HK-2 (cell line): Measurements from ENCODE around the gene SH3RF1.
"Not testable (repeated sequence)": the region's sequence is repeated elsewhere in the genome, so short reads cannot be mapped to it uniquely, and the experiment has no call there.

Source experiments
- DNase-seq: peaks from one replicate; pipeline ENCODE4 v3.0.0-alpha.2; 2018; ENCODE audit not compliant: unreplicated experiment

The SH3RF1 gene

DNA sequence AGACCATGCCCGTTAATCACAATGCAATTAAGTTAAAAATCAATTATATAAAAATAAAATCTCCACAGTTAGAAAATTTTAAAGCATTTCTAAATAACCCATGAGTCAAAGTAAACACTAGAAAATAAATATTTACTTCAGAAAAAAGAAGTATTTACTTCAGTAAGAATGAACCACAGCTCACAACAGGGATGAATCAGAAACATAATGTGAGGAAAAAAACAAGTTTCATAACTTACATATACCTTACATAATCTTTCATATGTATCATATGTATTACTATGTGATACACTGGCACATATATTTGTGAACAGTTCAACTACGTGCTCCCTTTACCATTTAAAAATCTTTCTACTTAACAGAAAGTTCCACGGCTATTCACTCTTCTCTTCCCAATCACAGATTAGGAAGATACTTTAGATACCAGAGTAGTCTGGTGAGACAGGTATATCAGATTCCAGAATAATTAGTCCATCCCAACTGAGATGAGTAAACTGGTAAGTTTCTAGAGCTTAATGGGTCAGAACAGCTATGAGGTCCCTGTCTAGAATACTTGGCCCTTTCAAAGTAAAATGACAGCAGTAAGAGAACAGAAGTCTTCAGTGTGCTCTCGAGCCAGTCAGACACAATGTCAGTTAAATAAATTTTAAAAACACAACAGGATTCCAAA, 70.3 kb downstream of the SH3RF1 start:
- no peak for DNase-seq

DNA sequence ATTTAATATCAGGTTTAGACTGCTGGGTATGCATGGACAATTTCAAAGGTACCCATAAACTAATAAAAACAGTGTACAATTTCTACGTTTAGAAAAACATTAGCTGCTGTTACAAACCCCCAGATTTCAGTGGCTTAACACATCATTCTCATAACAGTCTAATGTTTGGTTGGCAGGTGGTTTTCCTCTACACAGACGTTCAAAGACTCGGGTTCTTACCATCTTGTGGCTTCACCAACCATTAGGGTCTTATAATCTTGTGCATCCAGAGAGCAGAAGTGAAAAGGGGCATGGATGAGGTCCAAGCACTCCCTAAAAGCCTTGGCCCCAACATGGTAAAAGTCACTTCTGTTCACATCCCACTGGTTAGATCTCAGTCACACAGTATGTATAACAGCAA, 71.6 kb downstream of the SH3RF1 start:
- no peak for DNase-seq

DNA sequence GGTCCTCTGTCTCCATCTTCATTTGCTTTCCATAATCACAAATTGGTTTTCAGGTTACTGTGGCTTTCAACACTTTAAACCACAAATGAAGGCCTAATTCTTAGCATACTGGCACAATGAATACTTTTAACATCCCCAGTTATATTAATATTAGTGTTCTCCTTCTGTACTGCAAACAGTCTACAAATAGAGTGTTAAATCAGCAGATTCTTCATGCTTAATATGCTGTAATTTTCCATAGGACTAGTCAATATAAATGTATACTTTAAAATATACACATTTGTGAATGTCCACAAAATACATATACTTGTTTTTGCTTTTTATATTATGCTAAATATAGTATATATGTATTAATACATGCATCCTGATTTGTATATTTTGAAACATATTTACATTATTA, 72.6 kb downstream of the SH3RF1 start:
- no peak for DNase-seq

DNA sequence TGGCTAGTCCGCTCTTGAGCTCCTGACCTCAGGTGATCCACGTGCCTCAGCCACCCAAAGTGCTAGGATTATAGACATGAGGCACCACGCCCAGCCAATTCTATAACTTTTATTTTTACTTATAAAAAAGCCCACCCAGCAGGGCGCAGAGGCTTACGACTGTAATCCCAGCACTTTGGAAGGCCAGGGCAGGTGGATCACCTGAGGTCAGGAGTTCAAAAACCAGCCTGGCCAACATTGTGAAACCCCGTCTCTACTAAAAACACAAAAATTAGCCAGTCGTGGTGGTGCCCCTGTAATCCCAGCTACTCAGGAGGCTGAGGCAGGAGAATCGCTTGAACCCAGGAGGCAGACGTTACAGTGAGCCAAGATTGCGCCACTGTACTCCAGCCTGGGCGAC, 73.5 kb downstream of the SH3RF1 start:
- DNase-seq: not testable (repeated sequence)

DNA sequence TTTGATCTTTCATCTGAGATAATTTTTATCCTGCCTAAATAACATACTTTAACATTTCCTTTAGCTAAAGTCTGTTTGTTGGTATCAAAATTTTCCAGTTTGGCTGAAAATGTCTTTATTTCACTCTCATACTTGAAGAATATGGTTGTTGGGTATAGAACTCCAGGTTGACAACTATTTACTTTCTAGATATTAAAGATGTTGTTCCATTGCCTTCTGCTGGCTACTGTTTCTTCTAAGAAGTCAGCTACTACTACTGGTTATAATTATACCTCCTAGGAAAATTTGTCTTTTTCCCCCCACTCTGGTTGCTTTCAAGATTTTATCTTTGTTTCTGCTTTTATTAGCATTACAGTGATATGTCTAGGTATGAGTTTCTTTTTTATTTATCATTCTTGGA, 75.7 kb downstream of the SH3RF1 start:
- no peak for DNase-seq

DNA sequence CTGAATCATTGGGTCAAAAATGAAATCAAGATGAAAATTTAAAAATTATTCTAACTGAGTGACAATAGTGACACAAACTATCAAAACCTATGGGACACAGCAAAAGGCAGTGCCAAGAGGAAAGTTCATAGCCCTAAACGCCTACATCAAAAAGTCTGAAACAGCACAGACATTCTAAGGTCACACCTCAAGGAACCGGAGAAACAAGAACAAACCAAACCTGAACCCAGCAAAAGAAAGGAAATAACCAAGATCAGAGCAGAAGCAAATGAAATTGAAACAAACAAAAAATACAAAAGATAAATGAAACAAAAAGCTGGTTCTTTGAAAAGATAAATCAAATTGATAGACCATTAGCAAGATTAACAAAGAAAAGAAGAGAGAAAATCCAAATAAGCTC, 80.8 kb downstream of the SH3RF1 start:
- not testable (repeated sequence) for DNase-seq

DNA sequence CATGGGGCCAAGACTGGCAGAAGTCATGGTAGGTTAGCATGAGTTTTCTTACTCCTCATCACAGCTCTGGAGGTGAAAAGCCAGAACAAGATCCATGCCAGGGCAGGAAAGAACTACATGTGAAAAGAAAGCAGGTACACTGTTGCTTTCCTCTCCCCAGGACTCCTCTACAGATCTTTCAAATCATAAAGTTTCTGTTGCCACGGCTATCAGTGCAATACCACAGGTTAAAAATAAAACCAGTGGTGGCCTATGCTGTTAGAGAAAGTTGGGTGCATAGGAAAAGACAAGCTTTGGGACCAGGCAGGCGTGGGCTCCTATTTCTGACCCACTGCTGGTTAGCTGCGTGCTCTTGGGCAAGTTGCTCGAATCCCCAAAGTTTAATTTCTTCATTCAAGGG, 81.4 kb downstream of the SH3RF1 start:
- DNase-seq: no peak

DNA sequence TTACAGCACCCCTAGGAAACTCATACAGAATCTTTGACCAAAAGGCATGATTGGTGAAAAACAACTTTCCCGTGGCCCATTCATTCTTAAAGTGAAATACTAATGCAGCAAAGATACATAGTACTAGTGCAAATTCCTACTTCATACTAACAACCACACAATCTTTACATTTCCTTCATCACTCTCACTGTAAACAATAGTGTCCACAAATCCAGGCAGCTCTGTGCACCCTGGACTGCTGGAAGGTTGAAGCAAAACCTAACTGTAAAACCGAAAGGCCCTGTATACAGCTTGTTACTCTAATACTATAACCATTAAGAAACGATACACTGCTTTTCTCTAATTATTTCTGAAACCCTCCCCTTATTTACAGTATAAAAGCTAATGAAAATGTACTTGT, 82.6 kb downstream of the SH3RF1 start:
- DNase-seq: no peak

DNA sequence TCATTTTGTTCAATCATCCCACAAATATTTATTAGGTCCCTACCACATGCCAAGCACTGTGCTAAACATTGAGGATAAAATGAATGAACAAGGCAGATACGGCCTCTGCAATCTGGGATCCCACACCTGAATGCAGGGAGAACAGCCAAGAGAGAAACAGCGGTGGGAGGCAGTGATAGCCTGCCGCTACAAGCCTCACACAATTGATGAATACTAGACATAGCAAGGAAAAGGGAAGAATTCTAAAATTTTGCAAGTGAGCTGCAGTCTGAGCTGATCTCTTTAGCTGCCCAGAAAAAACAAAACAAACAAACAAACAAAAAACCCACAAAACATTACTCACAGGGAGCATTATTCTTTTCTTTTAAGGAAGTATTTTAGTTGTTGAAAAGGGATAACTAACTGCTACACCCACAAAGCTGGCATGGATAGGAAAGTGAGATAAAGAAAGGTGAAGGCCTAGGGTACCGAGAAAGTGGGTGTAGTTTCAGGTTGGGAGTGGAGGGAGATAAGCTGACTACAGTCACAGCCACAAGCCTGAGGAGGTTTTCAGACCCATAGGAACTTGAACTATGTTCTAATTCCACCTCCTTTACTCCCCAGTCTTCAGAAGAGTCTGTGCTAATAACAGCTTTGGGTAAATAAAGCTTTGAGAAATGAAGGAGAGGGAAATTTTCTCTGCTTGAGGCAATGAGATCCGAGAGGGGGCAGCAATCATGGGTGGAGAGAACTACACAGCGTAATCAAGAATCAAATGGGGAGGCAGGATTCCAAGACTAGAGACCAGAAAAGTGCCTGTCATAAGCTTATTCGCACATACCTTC, 85.4 kb downstream of the SH3RF1 start:
- DNase-seq: no peak

DNA sequence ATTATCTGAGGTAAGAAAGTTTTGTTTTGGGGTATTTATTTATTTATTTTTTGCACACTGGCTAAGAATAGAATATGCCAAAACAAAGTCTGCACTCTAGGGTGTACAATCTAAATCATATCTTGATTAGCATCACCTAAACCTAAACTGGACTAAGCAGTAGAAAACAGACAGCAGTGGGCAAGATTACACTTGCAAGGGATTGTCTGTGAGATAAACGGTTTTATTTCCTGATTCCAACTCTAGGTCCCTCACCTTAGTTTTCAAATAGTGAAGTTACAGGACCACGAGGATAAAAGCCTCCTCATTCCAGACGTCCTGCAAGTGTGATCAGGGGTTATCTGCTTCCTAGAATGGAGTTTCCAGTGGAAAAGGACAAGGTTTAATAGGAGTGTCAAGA, 86.1 kb downstream of the SH3RF1 start:
- no peak for DNase-seq

DNA sequence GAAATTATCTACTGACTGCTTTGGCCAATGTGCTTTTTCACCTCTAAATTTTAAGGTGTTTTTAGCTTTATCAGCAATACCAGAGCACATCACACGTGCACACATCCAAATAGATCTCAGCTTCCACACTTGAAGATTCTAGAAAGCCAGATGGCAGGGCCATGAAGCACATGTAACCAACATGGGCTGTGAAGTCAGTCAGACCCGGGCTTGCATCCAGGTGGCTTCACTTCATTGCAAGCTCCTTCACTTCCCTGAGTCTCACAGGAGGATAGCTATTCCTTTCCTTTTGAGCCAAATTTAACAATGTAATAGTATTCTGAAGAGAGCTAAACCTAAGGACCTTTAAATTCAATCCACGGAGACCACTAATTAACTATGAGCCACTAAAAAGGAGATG, 86.5 kb downstream of the SH3RF1 start:
- no peak for DNase-seq

DNA sequence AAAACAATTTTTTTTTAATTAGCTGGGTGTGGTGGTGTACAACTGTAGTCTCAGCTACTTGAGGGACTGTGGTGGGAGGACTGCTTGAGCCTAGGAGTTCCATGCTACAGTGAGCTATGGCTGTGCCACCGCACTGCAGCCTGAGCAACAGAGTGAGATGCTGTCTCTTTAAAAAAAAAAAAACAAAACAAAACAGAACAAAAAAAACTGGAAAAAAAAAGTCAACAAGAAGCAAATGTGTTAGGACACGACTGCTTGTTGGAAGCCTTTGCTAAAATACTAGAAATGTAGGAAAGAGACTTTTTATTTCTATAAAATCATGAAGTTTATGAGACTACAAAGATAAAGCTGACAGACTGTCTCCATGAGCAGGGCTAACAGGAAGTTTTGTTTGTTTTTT, 87.2 kb downstream of the SH3RF1 start:
- DNase-seq: no peak

DNA sequence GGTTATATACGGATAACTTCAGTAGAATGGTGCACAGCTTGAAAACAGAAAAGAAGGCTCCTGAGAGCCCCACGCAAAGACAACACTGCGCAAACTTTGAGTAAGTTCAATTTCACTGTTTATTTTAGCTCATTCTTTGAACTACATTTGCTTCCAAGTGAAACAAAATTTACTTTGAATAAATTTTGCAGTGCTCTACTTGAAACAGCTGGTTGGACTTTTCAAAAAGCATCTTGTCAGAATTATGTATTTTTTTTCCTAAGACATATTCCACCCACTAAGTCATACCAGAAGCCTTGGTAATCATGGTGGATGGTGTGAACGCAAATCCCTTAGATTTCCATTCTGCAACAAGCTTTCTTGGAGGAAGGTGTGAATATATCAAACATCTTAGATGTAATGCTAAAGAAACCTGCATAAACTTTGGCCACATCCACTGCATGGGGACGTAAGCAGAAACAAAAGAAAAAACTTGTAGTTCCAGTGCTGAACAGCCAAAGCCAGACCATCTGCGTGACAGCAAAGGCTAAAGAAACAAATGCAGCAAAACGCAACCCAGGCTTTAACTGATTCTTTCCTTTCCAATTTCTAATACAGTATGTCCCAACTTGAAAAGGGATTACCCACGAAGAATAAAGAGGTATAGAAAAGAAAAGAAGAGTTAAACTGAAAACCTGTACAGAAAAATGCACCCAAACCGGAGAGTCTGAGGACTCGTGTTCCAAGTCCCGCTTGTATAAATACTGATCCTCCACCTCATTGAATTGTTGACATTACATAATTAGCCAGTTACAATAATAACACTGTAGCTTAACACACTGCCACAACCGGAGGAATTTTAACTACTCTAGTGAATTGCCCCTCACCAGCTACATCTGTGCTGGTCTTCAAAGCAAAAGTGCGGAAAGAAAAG, 90.9 kb downstream of the SH3RF1 start:
- DNase-seq: no peak

DNA sequence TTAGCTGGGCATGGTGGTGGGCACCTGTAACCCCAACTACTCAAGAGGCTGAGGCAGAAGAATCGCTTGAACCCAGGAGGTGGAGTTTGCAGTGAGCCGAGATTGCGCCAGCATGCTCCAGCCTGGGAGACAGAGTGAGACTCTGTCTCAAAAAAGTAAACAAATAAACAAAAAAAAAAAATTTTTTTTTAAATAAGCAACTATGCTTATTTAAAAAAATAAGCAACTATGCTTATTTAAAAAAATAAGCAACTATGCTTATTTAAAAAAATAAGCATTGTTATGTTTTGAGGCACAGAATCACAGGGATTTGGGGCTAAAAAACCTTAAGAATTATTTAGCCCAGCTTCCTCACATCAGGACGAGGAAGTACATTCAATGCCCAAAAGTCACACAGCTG, 92.7 kb downstream of the SH3RF1 start:
- not testable (repeated sequence) for DNase-seq

DNA sequence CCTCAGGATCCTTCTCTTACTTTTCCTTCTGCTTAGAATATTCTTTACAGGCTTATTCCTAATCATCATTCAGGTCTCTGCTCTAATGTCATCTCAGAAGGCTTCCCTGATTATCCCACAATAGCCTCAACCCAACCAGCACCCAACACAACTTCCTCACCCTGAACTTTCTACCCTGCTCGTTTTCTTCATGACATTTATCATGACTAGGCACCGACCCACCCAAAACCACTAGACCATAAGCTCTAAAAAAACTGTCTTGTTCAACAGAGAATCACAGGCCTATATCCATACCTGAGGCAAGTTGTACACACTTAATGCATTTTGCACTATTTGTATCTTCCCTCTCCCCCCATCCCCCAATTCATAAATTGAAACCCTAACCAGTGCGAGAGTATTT, 95.3 kb downstream of the SH3RF1 start:
- DNase-seq: no peak

DNA sequence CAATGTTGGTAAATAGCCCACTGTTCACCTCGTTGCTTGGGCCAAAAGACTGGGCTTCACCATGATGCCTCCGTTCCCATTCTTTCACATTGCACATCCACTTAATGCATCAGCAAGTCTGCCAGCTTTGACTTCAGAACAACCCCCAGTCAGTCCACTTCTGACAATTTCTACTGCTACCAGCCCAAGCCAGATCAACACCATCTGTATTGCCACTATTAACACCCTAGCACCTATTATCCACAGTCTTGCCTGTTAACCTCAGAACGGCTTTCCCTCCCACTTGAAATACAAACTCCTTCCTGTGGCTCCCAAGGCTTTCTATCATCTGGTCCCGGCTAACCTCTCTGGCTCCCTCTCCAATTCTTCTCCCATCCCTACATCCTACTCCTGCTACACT, 95.7 kb downstream of the SH3RF1 start:
- DNase-seq: no peak

DNA sequence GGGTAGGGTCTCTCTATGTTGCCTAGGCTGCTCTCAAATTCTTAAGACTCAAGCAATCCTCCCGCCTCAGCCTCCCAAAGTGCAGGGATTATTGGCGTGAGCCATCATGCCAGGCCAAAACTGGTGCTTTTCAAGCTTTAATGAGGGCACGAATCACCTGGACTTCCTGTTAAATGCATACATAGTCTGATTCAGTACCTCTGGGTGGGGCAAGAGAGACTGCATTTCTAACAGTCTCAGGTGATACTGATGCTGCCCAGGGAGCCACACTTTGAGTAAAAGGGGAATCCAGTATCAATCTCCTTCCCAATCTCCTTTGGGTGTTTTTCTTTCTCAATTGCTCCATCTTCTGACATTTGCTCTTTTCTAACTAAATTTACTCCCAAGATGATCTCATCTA, 96.5 kb downstream of the SH3RF1 start:
- DNase-seq: no peak

DNA sequence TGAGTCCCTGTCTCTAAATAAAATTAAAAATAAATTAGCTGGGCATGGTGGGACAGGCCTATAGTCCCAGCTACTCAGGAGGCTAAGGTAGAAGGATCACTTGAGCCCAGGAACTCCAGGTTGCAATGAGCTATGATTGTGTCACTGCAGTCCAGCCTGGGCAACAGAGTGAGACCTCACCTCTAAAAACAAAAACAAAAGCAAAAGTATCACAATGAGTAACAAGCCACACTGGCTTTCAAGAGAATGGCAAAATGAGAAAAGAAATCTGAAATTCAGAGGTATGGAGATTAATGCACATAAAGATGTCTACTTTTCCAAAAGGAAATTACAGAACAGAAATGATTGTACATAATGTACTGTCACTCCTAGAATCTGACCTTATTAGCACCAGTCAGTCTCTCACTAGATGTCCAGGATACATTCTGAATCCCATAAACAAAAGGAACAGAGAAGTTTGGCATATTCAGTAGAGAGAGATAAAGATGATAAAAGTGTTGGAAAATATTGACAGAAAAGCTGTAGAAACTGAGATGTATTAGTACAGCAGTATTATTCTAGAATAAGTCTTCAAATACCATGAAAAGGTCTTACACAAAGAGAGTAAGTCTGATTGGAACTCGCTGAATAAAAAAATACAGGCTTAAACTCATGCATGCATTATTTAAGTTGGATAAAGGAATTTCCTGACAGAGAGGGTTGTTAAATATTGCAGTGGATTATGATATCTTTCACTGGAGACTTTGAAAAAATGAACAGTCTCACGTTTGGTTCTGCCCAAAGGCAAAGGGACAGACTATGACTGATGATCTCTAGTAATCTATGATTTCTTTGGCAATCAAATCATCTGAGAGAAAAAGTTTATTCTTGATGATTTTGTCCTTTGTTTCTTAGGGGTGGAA, 102.5 kb downstream of the SH3RF1 start:
- DNase-seq: no peak

DNA sequence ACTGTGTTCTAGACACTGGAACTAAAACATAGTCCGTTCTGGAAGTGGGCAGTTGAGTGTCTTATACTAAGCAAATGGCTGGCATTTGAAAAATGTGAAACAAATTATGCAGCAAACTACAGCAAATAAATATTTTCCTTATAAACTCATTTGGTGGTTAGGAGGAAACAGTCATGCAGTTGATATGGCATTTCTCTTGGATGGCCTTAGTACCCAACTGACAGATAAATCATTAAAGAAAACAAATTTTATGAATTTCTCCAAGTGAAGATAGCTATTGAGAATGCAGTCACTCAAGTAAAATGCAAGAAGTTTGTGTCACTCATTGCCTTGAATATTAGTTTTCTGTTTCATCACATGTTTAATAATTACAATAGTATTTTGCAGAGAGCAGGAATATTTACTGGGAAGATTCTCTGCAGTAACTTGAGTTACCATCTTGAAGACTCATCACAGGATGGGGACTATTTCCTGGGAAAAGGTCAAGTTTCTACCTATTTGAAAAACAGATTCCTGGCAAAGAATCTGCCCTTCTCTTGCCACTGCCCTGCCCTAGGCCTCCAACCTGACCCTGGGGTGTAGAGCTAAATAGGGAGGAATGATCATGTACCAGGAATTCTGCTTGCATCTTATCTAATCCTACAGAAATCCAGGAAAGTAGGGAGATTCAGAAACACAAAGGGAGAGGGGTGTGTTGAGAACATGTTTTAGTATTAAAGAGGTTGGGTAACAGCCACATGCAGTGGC, 105.9 kb downstream of the SH3RF1 start:
- DNase-seq: no peak

DNA sequence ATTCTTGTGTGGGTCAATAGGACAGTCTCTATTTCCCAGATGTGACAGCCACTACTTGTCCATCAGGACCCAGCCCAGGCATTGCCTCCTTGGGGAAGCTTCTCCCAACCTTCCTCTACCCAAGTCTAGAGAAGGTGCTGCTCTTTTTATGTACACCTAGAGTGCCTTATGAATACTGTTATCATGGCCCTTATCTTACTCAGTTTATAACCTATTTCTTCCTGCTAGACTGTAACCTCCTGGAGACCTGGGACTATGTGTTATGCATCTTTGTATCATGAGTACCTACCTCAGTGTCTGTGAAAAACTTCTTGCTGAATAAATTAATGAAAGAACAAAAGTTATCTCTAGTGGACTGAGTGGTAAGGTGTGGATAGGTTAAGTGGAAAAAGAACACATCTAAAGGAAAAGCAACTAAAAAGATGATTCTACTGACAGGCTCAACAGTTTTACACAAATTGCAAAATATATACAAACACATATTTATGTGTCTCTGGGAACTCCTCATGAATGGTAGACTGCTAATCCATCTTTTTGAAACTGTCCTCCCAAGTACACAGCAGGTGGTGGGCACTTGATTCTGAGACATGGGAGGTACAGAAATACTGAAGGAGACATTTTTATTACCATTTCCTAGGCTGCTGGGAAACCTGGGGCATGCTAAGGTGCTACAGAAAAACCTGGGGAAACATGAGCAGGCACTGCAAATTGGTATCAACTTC, 106.6 kb downstream of the SH3RF1 start:
- DNase-seq: no peak
